Prostate gland (tissue), 2 donors: ENCODE measurements around the gene CCNL2.

Experiments used
- CTCF ChIP-seq, 4 experiments: fragments of 200-600 bp in 2 of 4; fragments of 450-650 bp in 2 of 4; sonication (generic) in 2 of 4; IDR thresholded peaks; 1 replicate in 3 of 4; 2 replicates in 1 of 4; pipeline ENCODE4 v1.5.1; 2016 to 2019; ENCODE audit warnings: antibody characterized with exemption in 4 of 4, mild to moderate bottlenecking in 2 of 4, moderate library complexity in 2 of 4
- POLR2A ChIP-seq: fragments of 450-650 bp; IDR thresholded peaks from one replicate; pipeline ENCODE4 v1.6.1; 2016; ENCODE audit warnings: antibody characterized with exemption, mild to moderate bottlenecking

- TF ChIP-seq CTCF (IDR thresholded peaks at IDR 0.05) (no peak), POLR2A (no peak)
Observed at GRCh38 chr1:1358433-1359271, 40.5 kb downstream of the CCNL2 start, which contains the start of gene MXRA8.
